ENCODE results near the gene COG5.

The COG5 gene

DNA sequence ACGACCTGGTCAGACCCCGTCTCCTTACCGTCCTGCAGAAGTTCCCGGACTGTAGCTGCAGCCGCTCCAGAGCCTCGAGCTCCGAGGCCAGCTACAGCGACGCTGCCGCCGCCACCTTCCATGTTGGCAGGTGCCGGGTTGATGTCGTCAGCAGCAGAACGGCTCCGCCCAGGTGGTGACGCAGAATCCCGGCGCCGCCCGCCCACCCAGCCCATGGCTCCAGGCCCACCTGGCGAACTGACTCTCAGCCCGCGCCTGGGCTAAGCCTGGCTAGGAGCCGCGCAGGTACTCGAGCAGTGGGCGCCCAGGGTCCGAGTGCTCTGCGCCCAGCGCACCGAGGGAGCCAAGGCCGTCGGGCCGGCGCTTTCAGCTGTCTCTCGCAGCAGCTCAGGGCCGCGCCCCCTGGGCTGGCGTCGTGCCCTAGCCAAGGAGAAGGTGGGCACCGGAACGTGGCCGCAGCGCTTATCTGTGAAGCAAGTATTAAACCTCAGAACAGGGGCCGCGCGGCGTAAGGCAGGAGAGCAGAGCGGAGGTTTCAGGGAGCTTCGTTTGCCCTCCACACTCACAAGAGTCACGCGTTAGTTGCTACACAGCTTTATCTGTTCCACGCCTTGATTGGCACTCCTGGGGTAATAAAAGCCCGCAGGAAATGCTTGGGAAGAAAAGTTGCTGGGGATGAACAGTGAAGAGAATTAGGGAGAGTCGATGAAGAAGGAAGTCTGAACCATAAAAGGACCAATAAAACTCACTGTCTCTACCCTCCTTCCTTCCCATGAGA, at the start of gene COG5, which contains the start of gene DUS4L (continued):
- TF ChIP-seq ZNF449 (tag by site-specific recombination; IDR thresholded peaks at IDR 0.05) (peak; percentile 68; the same call in 1 of the 2 replicates), ZNF311 (tag by site-specific recombination; IDR thresholded peaks at IDR 0.05; ENCODE audit: borderline replicate concordance) (no peak), ZNF175 (tag by site-specific recombination; IDR thresholded peaks at IDR 0.05) (no peak), PRDM2 (tag by site-specific recombination; IDR thresholded peaks at IDR 0.05; ENCODE audit: borderline replicate concordance) (0 out of 2 replicates have a peak, but pooled peaks have one; percentile 34), ZNF530 (tag by site-specific recombination; IDR thresholded peaks at IDR 0.05; ENCODE audit: low read depth) (no peak), ZBTB20 (tag by site-specific recombination; IDR thresholded peaks at IDR 0.05) (0 out of 2 replicates have a peak, but pooled peaks have one; percentile 41), ZNF114 (tag by site-specific recombination; IDR thresholded peaks at IDR 0.05) (no peak), ZNF501 (tag by site-specific recombination; IDR thresholded peaks at IDR 0.05) (peak; percentile 93), ZNF777 (tag by site-specific recombination; IDR thresholded peaks at IDR 0.05; ENCODE audit: borderline replicate concordance) (0 out of 2 replicates have a peak, but pooled peaks have one; percentile 34), ZNF132 (tag by site-specific recombination; IDR thresholded peaks at IDR 0.05; ENCODE audit: borderline replicate concordance) (no peak), ZNF514 (tag by site-specific recombination; IDR thresholded peaks at IDR 0.05) (no peak), ZNF610 (tag by site-specific recombination; IDR thresholded peaks at IDR 0.05; ENCODE audit: borderline replicate concordance) (no peak), KLF1 (tag by site-specific recombination; IDR thresholded peaks at IDR 0.05) (peak; percentile 88), ZNF624 (tag by site-specific recombination; IDR thresholded peaks at IDR 0.05) (no peak), GLI4 (tag by site-specific recombination; IDR thresholded peaks at IDR 0.05) (no peak), YY1 (tag by site-specific recombination; IDR thresholded peaks at IDR 0.05) (peak; percentile 81), ZNF2 (tag by site-specific recombination; IDR thresholded peaks at IDR 0.05) (peak; percentile 40; the same call in 1 of the 2 replicates), ZNF174 (tag by site-specific recombination; IDR thresholded peaks at IDR 0.05) (no peak), REST (tag by site-specific recombination; IDR thresholded peaks at IDR 0.05) (no peak), ZNF654 (tag by site-specific recombination; IDR thresholded peaks at IDR 0.05; ENCODE audit: low read depth) (no peak), PBX3 (CRISPR knock-in tag; IDR thresholded peaks at IDR 0.05) (peak; percentile 79; the same call in 1 of the 2 replicates), ELK4 (IDR thresholded peaks at IDR 0.05; ENCODE audit: borderline replicate concordance, low read depth, low read length) (no peak), SCRT2 (tag by site-specific recombination; IDR thresholded peaks at IDR 0.05) (0 out of 2 replicates have a peak, but pooled peaks have one; percentile 36)
- TF ChIP-seq, protein P1, sequence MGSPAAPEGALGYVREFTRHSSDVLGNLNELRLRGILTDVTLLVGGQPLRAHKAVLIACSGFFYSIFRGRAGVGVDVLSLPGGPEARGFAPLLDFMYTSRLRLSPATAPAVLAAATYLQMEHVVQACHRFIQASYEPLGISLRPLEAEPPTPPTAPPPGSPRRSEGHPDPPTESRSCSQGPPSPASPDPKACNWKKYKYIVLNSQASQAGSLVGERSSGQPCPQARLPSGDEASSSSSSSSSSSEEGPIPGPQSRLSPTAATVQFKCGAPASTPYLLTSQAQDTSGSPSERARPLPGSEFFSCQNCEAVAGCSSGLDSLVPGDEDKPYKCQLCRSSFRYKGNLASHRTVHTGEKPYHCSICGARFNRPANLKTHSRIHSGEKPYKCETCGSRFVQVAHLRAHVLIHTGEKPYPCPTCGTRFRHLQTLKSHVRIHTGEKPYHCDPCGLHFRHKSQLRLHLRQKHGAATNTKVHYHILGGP (tag by site-specific recombination; IDR thresholded peaks at IDR 0.05) = 0 out of 2 replicates have a peak, but pooled peaks have one; percentile 30

Data from HEK293 (cell line).